ENCODE measurements around the gene FBXO8. TPM values are rescaled to one million over a fixed set of nuclear protein-coding genes. Genes with fewer than 3 reads are reported as not detected.

The FBXO8 gene
- 23.6 and 33.7 TPM in 2 replicates for total RNA-seq

GRCh38 chr4:174283507-174284471 is at the start of gene FBXO8, which contains the start of gene CEP44:
Gene FBXO8, minus strand, starts transcription at chr4:174283667. Its CDS starts 20,575 bp downstream, at chr4:174263092.
Gene CEP44, plus strand, starts transcription at chr4:174283911. Its CDS starts 15,211 bp downstream, at chr4:174299122.

Other genes starting within 250 kb of the FBXO8 start
- gene CEP44, start 244 bp upstream of the FBXO8 start, total RNA-seq: 19.9 and 21.5 TPM in 2 replicates
- gene HPGD, start 238.8 kb upstream of the FBXO8 start, total RNA-seq: 4.1 and 5.1 TPM in 2 replicates

Measured in nasal cavity respiratory epithelium epithelial cell of viscerocranial mucosa (primary cell).